NCI-H82 treated with DMSO at 0.1 percent for 48 hours (cell line): ENCODE data around the gene DDX24.
A peak's percentile ranks its signal among the peaks of the same experiment; 100 is the strongest.

Experiments used
- DNase-seq: peaks from one replicate; lab custom pipeline; 2025; ENCODE audit not compliant: unreplicated experiment; lab: John Stamatoyannopoulos, UW

Gene DDX24

GRCh38 chr14:94080621-94081385 lies at the start of gene DDX24, which contains the start of gene IFI27L1:
TSS of gene DDX24 (minus strand) at chr14:94081202. CDS start at chr14:94079742, 1,460 bp downstream.
TSS of gene IFI27L1 (plus strand) at chr14:94081310. CDS start at chr14:94096938, 15,628 bp downstream.
- peak; percentile 52 for DNase-seq

DNA sequence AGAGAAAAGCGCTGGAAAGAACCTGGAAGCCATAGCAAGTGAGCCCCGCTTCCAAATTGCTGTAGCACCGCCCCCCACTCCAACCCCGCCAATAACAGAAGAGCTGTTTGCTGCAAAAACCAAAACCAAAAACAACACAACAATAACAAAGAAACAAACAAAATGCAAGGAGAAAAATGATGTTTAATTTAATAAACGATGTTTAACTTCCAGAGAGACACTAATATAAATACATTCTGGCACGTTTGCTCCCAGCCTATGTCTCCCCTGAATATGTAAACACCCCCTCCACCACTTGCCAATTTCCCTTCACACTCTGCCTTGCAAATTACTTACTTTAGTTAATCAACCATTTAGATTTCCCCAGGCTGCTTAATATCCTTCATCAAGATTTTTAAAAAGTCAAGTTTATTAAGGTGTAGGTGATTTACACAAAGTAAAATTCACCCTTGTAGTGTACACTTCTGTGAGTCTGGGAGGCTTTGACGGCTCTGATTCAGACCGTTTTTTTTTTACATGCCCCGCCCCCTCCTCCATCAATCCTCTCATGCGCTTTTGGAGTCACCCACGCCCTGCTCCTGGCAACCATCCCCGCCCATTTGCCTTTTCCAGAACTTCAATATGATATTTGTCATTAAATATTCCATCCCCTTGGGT lies 48.9 kb upstream of the DDX24 start:
- DNase-seq: peak; percentile 13

GRCh38 chr14:94129111-94129757 lies 48.2 kb upstream of the DDX24 start, which contains the start of gene IFI27L2:
TSS of gene IFI27L2 (minus strand) at chr14:94129604. CDS start at chr14:94129564, 40 bp downstream.
- DNase-seq: peak; percentile 36

DNA sequence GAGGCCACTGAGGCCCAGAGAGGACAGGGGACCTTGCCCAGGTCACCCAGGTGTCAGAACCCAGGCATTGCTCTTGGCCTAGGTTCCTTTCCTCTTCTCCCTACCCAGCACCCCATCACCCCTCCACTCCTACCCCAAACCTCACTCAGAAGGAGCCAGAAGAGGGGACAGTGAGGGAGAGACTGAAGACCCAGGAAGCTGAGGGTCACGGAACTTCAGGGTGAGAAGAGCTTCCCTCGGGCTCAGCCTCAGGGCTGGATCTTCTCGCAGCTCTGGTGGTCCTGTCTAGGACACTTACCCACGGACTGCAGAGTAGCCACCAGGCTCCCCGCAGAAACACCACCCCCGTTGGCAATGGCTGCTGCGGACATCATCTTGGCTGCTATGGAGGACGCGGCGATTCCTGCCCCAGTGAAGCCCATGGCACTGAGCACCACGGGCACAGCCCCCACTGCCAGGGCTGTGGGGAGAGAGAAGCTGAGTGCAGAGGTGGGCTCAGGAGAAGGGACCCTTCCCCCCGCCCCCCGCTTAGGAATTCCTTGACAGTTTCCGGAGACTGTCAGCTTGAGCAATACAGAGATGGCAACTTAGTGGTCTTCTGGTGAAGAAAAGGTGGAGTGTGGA lies 47.3 kb upstream of the DDX24 start:
- no peak for DNase-seq

DNA sequence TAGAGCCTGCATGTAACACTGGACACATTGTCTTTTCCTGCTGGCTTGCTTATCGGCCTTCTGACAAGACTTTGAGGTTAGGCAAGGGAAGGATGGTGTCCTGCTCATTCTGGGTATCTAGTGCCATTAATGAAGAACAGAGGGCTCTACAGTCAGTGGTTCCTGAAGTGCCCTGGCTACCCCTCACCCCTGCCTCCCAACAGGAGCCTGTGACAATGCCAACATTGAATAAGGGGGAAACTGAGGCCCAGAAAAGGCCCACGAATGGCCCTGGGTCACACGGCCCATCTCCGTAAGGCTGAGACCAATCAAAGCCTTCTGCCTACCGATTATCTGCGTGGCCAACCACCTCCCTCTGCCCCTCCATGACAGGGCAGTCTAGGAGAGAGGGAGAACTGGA lies 46.3 kb upstream of the DDX24 start:
- no peak for DNase-seq

DNA sequence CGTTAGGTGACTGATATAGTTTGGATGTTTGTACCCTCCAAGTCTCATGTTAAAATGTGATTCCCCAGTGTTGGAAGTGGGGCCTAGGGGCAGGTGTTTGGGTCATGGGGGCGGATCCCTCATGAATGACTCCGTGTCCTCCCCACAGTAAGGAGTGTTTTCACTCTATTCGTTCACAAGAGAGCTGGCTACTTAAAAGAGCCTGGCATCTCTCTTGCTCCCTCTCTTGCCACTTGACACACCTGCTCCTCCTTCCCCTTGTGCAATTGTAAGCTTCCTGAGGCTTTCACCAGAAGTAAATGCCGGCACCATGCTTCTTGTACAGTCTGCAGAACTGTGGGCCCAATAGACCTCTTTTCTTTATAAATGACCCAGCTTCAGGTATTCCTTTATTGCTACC lies 45.8 kb upstream of the DDX24 start:
- no peak for DNase-seq

- no peak for DNase-seq
These were observed 45.3 kb upstream of the DDX24 start for GRCh38 chr14:94126419-94126677.

DNA sequence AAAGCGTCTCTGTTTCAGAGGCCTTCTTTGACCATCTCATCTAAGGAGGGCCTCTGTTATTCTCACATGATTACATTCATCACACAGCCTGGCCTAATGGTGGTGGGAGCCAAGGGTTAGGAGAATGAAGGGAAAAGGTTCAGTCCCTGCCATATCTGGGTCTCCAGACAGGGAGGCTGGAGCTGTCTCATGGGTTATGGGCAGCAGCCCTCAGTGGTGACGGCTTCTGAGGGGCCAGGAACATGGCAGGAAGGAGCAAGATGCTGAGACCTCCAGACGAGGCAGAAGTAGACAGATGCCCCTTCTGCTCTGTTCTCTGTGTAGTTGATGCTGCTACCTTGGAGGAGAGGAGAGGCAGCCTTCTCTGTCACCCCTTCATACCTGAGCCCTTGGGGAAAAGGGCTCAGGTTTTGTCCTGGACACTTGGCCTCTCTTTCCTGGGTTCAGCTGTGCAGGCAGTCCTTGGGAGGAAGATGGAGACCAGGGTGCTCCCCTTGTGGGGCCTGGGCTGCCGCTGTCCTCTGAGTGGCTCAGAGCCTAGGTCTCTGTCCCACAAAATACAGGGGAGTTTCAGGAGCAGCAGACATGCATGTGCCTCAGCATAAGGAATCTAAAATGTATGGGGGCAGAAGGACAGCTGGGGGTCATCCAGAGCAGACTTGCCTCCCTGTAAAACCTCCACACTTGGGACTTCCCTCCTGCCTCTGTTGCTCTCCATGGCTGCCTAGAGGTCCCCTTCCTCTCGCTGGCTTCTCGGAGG lies 44.8 kb upstream of the DDX24 start:
- no peak for DNase-seq

DNA sequence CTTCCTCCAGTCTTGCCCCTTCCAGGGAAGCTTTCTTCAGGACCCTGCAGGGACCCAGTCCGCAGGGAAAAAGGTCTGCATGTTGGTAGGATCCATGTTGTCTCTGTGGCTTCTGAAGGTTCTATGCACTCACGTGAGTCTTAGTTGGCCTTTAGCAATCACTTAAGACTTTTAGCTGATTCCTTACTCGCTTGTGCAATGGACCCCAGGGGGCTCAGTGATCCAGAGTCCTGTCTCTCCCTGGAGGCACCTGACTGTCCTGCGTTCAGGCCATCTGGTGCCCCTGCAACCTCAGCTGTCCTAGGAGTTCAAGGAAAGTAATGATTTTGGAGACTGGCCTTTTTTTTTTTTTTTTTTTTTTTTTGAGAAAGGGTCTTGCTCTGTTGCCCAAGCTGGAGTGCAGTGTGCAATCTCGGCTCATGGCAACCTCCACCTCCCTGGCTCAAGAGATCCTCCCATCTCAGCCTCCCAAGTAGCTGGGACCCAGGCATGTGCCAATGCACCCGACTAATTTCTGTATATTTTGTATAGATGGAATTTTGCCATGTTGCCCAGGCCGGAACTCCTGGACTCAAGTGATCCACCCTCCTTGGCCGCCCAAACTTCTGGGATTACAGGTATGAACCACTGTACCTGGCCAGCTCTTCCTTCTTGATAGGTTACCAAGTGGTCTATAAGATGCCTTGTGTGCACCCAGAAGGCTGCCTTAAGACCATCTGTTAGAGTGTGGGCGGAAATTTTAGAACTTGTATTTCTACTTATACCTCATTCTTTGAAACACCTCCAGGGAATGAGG lies 43.8 kb upstream of the DDX24 start:
- DNase-seq: no peak

GRCh38 chr14:94123868-94124267 lies 42.9 kb upstream of the DDX24 start:
- no peak for DNase-seq

DNA sequence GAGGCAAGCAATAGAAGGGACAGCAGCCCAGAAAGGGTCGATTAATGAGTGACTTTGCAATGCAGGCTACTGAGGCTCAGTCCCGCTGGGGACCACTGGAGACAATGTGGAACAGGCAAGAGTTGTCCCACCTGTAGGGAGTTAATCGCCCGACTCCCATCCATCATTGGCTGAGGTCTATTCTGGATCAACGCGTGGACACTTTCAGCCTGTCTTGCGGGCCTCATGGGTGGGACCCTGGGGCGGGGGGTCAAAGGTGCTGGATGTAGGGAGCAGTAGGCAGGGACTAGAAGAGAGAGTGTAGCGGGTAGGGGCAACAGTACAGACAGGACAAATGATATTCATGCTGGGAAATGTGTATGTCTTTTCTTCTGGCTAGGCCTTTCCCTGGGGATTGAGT lies 42.3 kb upstream of the DDX24 start:
- no peak for DNase-seq

- DNase-seq: no peak
These were observed 41.4 kb upstream of the DDX24 start for GRCh38 chr14:94122438-94122837.

GRCh38 chr14:94121485-94121884 lies 40.5 kb upstream of the DDX24 start:
- no peak for DNase-seq

DNA sequence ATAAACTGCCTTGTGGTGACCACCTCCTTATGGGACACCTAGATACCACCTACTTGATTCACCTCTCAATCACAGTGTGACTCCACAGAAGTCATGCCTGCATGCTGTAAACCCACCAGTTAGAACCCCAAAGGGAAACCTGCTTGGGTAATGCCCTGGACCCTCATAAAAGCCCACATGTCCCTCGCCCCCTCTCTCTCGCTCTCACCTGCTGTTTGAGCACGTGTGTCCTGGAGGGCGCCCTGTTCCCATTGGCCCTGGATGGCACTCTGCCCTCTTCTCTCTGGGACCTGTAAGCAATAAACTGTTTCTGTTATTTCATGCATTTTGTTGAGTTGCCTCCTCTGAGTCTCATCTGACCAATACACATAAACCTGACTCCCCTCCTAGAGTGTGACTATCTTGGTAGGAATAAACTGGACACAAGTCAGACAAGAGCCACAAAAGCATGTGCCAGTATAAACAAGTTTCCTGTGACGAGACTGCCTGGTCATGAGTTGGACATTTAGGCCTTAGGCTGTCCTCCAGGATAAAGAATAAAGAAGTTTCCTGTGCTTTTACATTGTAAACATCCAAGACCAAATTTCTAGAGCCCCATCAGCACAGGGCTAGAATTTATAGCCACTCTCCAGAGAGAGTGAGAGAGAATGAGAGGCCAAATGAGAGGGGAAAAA lies 39.8 kb upstream of the DDX24 start:
- no peak for DNase-seq

DNA sequence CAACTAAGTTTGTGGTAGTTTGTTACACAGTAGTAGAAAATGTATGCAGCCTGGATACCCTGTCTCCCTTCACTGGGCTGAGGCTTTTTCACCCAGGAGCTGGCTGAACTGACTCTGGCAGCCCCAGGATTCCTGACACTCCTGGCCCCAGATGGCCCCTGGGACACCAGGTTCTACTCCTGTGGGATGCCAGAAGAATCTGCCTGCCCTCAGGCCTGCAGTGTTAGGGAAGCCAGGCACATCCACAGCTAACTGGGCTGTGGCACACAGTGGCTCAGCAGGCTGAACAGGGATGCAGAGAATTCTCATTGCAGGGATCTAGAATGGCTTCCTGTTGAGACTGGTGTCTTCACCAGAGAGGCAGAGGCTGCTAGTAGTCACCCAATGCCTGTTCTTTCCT lies 38.1 kb upstream of the DDX24 start:
- no peak for DNase-seq

- no peak for DNase-seq
These were observed 36.9 kb upstream of the DDX24 start for GRCh38 chr14:94117856-94118255.

GRCh38 chr14:94116701-94117100 lies 35.7 kb upstream of the DDX24 start:
- DNase-seq: no peak

DNA sequence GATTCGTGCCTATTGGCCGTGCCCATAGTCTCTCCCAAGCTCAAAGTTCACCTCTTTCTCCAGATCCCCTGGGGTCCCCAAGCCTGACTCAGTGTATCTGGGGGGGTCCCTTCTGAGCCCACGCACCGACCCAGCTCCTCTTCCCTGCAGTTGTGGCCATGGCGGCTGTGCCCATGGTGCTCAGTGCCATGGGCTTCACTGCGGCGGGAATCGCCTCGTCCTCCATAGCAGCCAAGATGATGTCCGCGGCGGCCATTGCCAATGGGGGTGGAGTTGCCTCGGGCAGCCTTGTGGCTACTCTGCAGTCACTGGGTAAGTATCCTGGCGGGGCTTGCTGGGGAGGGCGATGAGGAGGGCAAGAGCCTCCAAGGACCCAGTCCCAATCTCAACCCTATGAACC lies 34.6 kb upstream of the DDX24 start:
- no peak for DNase-seq

DNA sequence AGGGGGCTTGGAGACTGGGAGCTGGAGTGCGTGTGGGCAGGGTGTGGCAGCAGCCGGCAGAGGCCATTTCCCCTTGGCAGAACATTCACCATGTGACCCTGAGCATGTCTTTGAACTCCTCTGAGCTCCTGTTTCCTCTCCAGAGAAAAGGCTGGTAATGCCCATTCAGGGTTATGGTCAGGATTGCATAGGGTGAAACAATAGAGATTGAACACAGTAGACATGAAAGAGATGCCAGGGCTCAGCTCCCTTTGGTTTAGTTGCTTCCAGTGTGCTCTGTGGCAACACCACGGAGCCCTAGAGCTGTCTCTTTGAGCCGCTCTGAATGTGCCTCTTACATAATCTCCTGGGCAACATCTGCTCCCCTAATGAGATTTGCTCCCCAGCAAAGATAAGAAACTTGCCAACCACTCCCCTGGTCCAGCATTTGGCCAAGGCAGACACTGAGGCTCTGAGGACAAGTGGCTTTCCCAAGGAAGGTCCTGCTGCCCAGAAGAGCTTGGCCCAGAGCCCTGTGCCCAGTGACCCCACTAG lies 34.1 kb upstream of the DDX24 start:
- peak; percentile 66 for DNase-seq
